ENCODE data around the gene UBAC1.
"Not testable (repeated sequence)": the region's sequence is repeated elsewhere in the genome, so short reads cannot be mapped to it uniquely, and the experiment has no call there.

Gene UBAC1

GRCh38 chr9:135901826-135902225 is 59.3 kb downstream of the UBAC1 start:
- no peak for DNase-seq (ENCODE audit: low spot score)

DNA sequence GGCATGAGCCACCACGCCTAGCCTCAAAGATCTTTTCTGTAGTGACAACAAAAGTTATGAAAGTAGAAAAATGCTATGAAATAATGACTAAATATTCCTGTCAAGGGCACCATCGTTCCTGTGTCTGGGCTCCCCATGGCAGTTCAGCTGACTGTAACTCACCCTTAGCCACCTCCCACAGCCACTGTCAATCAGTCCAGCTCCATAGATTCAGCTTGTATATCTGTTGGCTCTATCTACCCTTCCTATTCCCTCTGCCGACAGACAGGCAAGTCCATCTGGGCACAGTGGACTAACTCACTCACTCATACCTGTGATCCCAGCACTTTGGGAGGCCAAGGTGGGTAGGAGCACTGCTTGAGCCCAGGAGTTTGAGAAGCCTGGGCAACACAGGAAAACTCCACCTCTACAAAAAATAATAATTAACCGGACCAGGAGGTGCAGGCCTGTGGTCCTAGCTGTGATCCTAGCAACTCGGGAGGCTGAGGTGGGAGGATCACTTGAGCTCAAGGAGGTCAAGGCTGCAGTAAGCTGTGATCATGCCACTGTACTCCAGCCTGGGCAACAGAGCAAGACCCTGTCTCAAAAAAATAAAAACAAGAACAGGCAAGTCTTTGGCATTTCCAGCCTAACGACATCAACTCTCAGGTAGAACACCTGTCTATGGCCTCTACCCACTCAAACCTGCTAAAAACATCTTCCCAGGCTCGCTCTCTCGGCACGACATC is 60.0 kb downstream of the UBAC1 start:
- DNase-seq (ENCODE audit: low spot score) = no peak

DNA sequence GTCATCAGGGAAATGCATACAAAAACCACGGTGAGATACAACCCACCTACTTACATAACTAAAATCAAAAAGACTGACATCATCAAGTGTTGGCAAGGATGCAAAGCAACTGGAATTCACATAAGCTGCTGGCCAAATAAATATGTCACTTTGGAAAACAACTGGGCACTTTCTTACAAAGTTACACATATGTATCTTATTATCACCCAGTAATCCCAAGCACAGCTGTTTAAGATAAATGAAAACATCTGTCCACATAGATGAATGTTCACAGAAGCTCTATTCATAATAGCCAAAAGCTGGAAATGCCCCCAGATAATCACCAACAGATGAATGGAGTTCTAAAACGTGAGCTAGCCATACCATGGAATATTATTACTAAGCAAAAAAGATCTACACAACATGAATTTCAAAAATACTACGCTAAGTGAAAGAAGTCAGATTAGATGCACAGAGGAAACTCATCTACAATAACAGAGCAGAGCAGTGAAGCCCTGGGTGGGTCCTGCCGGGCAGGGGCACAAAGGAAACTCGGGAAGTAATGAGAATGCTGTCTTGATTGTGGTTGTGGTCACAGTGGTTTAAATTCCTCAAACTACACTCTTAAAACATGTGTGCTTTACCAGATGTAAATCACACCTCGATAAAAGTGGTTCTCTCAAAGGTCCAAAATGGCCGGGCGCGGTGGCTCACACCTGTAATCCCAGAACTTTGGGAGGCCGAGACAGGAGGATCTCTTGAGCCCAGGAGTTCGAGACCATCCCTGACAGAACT is 62.4 kb downstream of the UBAC1 start:
- DNase-seq (ENCODE audit: low spot score) = no peak

DNA sequence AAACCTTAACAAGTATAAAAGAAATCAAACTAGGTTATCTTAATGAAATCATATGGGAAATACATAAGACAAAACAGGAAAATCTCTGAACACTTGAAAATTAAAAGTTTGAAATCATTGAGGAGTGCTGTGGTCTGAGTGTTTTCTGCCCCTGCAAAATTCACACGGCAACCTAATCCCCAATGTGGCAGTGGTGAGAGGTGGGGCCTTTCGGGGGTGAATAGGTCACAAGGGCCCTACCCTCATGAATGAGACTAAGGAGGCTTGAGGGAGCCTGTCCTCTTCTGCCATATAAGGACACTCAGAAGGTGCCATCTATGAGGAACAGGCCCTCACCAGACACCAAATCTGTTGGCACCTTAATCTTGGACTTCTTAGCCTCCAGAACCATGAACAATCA is 64.5 kb downstream of the UBAC1 start:
- no peak for DNase-seq (ENCODE audit: low spot score)

- no peak for DNase-seq (ENCODE audit: low spot score)
Measured at GRCh38 chr9:135896205-135896604, 65.0 kb downstream of the UBAC1 start.

- DNase-seq (ENCODE audit: low spot score) = no peak
Measured at GRCh38 chr9:135895202-135895848, 65.8 kb downstream of the UBAC1 start.

DNA sequence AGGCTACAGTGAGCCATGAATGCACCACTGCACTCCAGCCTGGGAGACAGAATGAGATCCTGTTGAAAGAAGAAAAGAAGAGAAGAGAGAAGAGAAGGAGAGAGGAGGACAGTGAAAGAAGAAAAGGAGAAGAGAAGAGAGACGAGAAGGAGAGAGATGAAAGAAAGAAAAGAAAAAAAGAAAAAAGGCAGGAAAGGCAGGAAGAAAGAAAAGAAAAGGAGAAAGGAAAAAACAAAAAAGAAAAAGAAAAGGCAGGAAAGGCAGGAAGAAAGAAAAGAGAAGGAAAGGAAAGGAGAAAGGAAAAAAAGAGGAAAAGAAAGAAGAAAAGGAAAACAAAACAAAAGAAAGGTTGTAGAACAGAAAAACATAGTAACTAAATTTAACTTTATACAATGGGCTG is 68.1 kb downstream of the UBAC1 start:
- DNase-seq (ENCODE audit: low spot score) = no peak

DNA sequence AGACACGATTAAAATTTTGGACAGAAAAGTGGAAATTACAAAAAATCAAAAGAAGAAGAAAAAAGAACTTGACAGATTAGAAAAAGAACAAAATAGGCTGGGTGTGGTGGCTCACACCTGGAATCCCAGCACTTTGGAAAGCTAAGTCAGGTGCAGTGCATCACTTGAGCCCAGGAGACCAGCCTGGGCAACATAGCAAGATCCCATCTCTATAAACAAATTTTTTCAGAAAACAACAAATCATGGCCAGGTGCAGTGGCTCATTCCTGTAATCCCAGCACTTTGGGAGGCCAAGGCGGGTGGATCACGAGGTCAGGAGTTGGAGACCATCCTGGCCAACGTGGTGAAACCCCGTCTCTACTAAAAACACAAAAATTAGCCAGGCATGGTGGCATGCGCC is 68.8 kb downstream of the UBAC1 start:
- not testable (repeated sequence) for DNase-seq (ENCODE audit: low spot score)

- DNase-seq (ENCODE audit: low spot score) = no peak
Measured at GRCh38 chr9:135891027-135891631, 70.0 kb downstream of the UBAC1 start.

DNA sequence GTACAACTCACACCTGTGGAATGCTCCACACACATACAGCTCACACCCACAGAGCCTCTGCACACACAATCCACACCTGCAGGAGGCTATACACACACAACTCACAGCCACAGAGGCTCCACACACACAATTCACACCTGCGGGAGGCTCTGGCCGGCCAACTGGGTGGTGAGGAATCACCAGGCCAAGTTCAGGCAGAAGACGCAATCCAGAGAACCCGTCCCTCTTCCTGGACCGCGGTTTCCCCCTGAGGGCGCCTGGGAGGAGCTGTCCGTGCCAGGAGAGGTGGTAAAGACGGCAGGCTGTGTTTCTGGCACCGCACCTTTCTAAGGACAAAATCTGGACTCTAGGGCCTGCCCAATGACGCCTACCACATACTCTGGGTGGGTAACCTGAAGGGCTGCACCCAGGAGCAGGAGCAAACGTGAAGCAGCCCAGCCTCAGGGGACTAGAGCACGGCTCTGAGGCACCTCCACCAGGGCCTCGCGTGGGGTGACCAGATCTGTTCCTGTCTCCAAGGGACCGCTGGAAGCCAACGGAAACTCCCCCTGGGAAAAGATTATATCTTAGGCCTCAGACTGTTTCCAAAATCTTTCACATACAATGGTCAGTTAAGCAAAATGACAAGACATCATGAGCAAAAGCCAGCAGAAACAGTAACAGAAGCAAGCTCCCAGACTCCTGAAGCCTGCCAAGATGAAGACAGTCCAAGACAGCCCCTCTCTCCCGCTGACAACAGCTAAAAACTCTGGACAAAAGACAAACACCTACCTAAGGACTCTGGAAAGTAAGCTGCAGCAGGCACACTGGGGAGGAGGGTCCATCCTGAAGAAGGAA is 70.8 kb downstream of the UBAC1 start:
- DNase-seq (ENCODE audit: low spot score) = no peak

- no peak for DNase-seq (ENCODE audit: low spot score)
Measured at GRCh38 chr9:135889564-135890189, 71.5 kb downstream of the UBAC1 start.

DNA sequence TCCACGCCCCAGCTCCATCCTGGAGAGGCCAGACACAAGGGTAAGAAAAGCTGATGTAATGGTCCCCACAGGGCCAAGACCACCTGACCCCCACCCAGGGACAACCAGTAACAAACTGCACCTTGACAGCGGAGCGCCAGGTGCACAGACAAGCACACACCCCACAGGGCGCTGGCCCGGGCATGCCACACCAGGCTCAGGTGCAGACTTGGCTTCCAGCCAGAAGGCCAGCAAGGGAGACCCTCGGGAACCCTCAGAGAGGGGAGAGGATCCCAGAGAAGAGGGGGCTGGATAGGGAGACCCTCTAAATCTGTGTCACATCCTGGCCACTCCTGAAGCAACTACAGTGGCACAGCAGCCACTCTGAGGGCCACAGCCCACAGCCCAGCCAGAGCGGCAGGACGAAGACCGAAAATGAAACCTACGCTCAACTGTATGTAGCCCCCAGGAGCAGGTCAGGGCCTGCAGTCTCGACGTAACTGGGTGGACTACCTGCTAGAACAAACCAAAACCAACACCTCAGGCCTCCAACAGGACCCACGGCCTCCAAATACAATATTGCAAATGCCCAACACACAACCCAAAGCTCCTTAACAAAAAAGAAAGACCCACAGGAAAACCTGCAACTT is 72.3 kb downstream of the UBAC1 start:
- no peak for DNase-seq (ENCODE audit: low spot score)

DNA sequence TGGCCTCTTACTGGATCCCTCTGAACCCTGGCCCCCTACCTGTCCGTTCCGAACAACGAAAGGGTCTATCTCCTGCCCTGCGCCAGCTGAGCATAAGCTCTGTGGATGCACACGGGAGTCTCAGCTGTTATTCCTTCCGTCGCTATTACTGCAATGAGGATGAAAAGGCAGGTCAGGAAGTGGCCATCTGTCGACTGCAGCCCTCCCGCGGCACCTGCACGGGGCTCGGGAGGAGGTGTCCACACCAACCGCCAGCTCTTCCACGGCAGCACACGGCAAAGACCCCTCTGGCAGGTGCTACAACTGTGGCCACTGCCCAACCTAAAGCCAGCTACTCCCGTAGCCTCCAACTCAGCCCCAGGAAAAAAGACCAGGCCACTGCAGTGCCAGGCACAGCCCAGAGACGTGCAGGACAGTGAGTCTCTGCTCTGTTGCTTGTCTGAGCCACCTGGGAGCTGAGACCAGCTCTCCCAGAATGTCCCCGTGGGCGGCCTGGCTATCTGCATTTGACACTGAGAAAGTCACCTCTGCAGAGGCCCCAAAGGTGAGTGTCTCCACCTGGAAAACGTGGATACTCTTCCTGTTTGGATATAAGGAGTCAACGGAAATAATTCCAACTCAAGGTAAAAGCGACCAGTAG is 72.9 kb downstream of the UBAC1 start:
- DNase-seq (ENCODE audit: low spot score) = no peak

DNA sequence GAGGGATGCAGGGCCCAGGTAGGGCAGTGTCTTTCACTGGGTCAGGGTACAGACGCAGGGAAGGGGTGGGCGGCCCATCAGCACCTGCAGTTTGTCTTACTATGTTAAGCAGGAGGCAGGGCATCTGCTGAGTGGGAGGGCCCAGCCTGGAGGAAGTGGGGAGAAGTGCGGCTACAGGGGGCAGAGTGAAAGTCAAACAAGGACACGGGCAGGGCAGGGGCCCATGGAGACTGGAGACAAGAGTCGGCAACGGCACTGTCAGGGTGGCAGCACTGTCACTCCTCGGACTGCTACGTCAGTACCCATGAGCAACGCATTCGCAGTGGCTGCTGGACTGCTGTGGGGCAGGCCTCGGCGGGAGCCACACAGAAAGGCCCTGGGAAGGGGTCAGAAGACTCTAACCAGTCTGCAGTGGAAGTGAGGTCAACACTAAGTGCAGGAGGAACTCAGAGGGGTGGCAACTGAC is 73.6 kb downstream of the UBAC1 start:
- peak; percentile 39 for DNase-seq (ENCODE audit: low spot score)

GRCh38 chr9:135887021-135887507 is 74.1 kb downstream of the UBAC1 start:
- no peak for DNase-seq (ENCODE audit: low spot score)

DNA sequence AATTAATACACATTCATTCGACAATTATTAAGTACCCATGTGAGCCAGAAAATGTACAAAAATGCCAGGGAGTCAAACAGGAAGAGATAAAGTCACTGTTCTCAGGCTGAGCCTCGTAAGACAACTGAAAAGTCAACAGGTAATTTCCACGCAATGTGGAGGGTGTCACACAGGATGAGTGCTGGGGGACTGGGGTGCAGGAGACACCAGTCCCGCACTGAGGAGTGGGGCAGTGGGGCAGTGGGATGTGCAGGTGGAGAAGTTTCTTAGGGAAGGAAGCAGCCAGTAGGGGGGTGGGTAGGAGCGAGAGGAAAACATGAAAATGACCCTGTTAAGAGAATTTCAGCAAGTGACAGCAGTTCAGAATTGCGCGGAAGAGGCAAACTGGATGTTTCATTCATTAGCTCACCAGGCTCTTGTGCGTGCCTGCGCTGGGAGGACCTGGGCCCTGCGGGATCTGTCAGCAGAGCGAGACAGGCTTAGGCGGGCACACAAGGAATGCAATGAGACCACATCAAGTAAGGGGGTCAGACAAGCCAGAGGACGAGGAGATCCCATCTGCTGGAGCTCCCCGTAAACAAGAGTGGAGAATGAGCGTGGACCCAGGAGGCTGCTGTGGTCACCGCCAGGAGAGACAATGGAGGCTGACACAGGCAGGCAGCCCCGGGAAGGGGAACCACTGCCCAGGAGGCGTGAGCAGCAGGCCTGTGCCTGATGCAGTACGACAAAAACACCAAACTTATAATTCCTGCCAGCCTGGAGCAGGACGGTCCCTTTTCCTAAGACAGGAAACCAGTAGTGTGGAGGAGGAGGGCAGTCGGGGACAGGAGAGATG is 74.8 kb downstream of the UBAC1 start:
- DNase-seq (ENCODE audit: low spot score) = no peak

DNA sequence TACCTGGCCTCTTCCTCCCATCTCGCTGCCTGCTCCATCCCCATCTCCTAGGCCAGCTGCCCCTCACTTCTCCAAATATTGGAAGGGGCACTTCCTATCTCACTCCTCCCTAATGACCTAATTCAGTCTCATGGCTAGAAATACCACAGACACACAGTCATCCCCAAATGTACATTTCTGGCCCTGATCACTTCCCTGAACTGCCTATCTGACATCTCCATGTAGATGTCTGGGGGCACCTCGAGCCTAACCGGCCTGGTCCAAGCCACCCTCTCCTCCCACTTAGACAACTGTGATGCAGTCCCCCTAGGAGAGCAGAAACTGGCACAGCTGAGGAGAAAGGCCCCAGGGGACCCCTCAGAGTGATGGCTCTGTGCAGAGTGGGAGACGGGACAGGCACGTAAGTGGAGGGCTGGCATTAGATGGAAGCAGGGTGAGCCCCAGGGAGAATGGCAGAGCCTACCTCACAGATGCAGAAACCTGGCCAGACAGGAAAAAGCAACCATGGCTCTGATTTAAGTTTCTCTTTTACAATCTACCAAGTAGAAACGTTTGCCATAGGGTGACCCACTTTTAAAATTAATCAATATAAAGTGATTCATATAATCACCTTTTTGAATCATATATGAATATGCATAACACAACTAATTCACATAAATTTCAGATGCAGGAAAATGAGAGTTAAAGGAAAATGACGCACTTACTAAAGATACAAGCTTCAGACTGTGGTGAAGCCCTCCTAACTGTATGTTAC is 75.9 kb downstream of the UBAC1 start:
- no peak for DNase-seq (ENCODE audit: low spot score)

DNA sequence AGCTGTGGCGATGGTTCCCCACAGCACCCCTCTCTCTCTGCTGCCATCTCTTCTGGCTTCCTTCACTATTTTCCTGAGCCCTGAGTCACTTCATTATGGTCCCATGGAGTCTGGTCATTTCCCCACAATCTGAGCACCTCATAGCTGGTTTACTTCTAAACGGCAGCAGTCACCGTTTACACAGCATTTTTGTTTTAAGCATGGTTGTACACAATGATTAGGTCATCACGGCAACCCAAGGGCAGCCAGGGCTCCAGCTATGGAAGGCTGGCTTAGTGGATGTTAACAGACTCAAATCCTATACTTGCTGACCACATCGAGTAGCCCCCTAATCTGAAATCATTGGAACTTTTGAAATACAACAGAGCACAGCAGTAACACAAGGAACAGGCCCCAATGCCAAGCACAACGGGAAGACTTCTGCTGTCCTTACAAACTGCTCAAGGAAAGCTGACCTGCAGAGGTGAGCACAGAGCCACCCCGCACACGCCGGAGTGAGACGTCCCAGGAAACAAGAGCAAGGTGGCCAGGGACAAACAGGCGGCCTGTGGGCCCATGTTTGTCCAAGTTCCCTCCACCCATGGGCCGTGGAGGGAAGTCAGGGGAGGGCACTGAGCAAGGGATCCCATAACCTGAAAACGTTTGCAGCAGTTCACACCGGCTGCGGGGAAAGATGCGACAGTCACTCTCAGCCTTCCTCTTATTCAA is 76.7 kb downstream of the UBAC1 start:
- DNase-seq (ENCODE audit: low spot score) = no peak

Measured in CD4-positive, alpha-beta T cell treated with Interleukin-2 at 100 ng/mL for 4 hours (primary cell).